Peyer's patch (tissue), 4 donors: ENCODE measurements around the gene CCDC152. TPM values are rescaled to one million over a fixed set of nuclear protein-coding genes. Genes with fewer than 3 reads are reported as not detected.

ENCODE experiments used
- DNase-seq, 3 donors: peaks; one replicate each; pipeline ENCODE4 v3.0.0-alpha.2; 2017 to 2019
- H3K27ac ChIP-seq, 4 donors: fragments of 200-600 bp; sonication (generic); one replicate each; pipeline ENCODE4 v1.5.1; 2016 to 2019
- H3K27me3 ChIP-seq, 2 donors: fragments of 200-600 bp; sonication (generic); one replicate each; pipeline ENCODE4 v1.5.1; 2019
- H3K36me3 ChIP-seq, 3 donors: fragments of 200-600 bp; sonication (generic); one replicate each; pipeline ENCODE4 v1.5.1; 2016 to 2019
- H3K4me1 ChIP-seq, 4 donors: fragments of 200-600 bp; sonication (generic); one replicate each; pipeline ENCODE4 v1.5.1; 2016 to 2019
- H3K4me3 ChIP-seq, 4 donors: fragments of 200-600 bp; sonication (generic); 1 replicate in 3 of 4; 2 replicates in 1 of 4; pipeline ENCODE4 v1.5.1; 2016 to 2019; ENCODE audit warnings: mild to moderate bottlenecking in 1 of 4
- H3K9me3 ChIP-seq, 4 donors: fragments of 200-600 bp; sonication (generic); one replicate each; pipeline ENCODE4 v1.5.1; 2016 to 2019; ENCODE audit warnings: mild to moderate bottlenecking in 1 of 4
- POLR2A ChIP-seq, 2 donors: fragments of 450-650 bp; IDR thresholded peaks; one replicate each; pipeline ENCODE4 v1.5.1; 2017; ENCODE audit warnings: antibody characterized with exemption in 2 of 2, mild to moderate bottlenecking in 2 of 2, moderate library complexity in 2 of 2
- total RNA-seq, 4 donors: library from RNA; depleted of rRNA; stranded (reverse); fragments of >200 nt; gene quantifications; one replicate each; pipeline ENCODE4 v1.1.0, GENCODE V29; 2016
- TF ChIP-seq, protein P1 (sequence below), 6 experiments: fragments of 450-650 bp in 4 of 6; fragments of 200-600 bp in 2 of 6; sonication (generic) in 1 of 6; IDR thresholded peaks; one replicate each; pipeline ENCODE4 v1.5.1; 2017 to 2019; ENCODE audit warnings: antibody characterized with exemption in 6 of 6, mild to moderate bottlenecking in 3 of 6, moderate library complexity in 1 of 6

CCDC152 gene, protein sequence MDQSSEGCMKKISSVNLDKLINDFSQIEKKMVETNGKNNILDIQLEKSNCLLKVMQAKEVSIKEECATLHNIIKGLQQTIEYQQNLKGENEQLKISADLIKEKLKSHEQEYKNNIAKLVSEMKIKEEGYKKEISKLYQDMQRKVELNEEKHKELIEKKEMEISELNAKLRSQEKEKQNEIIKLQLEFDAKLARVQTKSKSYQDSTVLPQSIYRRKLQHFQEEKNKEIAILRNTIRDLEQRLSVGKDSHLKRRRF
- total RNA-seq, result under 1 TPM in 1 of 4 donors, not detected in 3; 0.40 TPM

DNA sequence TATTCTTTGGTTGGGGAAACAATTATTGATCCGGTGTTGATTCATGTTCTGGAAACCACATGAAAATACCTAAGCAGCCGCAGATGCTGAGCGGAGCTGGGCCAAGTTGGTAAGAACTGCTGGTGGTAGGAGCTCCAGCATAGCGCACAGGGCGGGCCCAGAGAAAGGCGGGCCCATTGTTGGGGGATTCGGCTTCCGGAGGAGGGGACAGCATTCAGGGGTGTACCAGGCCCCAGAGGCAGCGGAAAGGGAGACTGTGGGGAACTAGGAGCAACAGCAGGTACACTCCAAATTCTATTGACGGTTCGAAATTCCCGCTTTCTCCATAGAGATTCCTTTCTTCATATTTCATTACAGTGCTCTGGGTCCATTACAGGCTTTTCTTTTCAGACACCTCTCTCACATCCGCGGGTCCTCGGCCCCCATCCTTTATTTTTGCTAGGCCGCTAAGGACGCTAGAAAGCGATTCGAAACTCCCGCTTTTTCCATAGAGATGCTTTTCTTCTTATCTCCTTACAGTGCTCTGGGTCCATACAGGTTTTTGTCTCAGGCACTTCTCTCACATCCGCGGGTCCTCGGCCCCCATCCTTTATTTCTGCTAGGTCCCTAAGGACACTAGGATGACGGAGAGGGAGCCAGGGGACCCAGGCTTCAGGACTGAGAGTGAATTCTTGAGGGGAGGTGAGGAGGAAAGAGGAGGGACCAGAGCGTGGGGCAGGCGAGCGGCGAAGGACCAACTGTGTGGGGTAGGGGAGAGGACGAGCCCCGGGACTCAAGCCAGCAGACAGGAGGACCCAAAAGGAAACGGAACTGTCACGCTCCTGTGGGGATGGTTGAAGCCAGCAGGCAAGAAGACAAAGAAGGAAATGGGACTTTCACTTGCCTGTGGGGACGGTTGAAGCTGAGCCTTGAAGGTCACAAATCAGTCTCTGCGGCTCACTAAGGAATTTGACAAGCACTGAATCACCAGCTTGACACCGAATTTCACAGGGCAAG lies at the start of gene CCDC152:
Gene CCDC152, plus strand, starts transcription at position 213 of the 996 bp plus-strand sequence. CDS start 2,304 bp downstream, outside the sequence.
- Histone ChIP-seq H3K27ac (no peak within 1 kb of the TSS), H3K9me3 (no peaks in the 10 kb centered on the region), H3K36me3 (no peaks in the 10 kb centered on the region), H3K4me1 (no peaks in the 10 kb centered on the region), H3K27me3 (no peaks in the 10 kb centered on the region), H3K4me3 (peak within 1 kb of the TSS in 3 of 4 donors; percentile 1 to 25 (median 13))
- peak in 1 of 3 donors; percentile 43 for DNase-seq
- TF ChIP-seq, protein P1, sequence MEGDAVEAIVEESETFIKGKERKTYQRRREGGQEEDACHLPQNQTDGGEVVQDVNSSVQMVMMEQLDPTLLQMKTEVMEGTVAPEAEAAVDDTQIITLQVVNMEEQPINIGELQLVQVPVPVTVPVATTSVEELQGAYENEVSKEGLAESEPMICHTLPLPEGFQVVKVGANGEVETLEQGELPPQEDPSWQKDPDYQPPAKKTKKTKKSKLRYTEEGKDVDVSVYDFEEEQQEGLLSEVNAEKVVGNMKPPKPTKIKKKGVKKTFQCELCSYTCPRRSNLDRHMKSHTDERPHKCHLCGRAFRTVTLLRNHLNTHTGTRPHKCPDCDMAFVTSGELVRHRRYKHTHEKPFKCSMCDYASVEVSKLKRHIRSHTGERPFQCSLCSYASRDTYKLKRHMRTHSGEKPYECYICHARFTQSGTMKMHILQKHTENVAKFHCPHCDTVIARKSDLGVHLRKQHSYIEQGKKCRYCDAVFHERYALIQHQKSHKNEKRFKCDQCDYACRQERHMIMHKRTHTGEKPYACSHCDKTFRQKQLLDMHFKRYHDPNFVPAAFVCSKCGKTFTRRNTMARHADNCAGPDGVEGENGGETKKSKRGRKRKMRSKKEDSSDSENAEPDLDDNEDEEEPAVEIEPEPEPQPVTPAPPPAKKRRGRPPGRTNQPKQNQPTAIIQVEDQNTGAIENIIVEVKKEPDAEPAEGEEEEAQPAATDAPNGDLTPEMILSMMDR (IDR thresholded peaks at IDR 0.05), result no peak
- TF ChIP-seq POLR2A (IDR thresholded peaks at IDR 0.05), result no peak

DNA sequence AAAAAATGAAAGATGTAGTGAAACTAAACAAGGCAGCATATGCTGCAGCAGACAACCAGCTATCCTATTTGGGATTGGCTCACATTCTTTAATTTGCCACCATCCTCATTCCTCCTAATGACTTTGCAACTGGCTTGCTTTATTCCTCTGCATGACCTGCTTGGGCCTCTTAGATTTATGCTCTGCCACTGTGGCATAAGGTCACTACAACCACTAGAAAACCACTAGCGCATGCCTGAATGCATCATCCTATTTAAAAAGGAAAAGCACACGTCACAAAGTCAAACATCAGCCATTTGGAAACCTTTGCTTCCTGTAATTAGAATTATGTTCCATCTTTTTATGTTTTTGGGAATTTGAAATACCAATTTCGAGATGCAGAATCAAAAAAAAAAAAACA lies 40.8 kb upstream of the CCDC152 start:
- Histone ChIP-seq H3K4me1 (no peaks in the 10 kb centered on the region), H3K4me3 (no peak overlapping the region), H3K36me3 (no peaks in the 10 kb centered on the region), H3K9me3 (no peaks in the 10 kb centered on the region), H3K27ac (no peak overlapping the region), H3K27me3 (no peaks in the 10 kb centered on the region)
- DNase-seq, result no peak
- TF ChIP-seq, protein P1 (IDR thresholded peaks at IDR 0.05), result no peak
- no peak for TF ChIP-seq POLR2A (IDR thresholded peaks at IDR 0.05)

DNA sequence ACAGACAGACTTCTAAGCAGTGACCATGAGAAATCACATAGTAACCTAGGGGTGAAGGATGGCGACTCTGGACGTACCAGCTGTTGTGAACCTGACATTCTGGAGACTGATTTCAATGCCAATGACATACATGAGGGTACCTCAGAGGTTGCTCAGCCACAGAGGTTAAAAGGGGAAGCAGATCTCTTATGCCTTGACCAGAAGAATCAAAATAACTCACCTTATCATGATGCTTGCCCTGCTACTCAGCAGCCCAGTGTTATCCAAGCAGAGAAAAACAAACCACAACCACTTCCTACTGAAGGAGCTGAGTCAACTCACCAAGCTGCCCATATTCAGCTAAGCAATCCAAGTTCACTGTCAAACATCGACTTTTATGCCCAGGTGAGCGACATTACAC lies 38.0 kb upstream of the CCDC152 start:
- no peak for TF ChIP-seq POLR2A (IDR thresholded peaks at IDR 0.05)
- TF ChIP-seq, protein P1 (IDR thresholded peaks at IDR 0.05), result no peak
- Histone ChIP-seq H3K27me3 (no peaks in the 10 kb centered on the region), H3K27ac (no peak overlapping the region), H3K4me1 (no peaks in the 10 kb centered on the region), H3K9me3 (no peaks in the 10 kb centered on the region), H3K36me3 (no peaks in the 10 kb centered on the region), H3K4me3 (no peak overlapping the region)
- no peak for DNase-seq

DNA sequence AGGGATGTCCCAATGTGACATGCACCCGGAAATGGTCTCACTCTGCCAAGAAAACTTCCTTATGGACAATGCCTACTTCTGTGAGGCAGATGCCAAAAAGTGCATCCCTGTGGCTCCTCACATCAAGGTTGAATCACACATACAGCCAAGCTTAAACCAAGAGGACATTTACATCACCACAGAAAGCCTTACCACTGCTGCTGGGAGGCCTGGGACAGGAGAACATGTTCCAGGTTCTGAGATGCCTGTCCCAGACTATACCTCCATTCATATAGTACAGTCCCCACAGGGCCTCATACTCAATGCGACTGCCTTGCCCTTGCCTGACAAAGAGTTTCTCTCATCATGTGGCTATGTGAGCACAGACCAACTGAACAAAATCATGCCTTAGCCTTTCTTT lies 37.6 kb upstream of the CCDC152 start:
- Histone ChIP-seq H3K27ac (no peak overlapping the region), H3K4me3 (no peak overlapping the region), H3K36me3 (no peaks in the 10 kb centered on the region), H3K9me3 (no peaks in the 10 kb centered on the region), H3K4me1 (no peaks in the 10 kb centered on the region), H3K27me3 (no peaks in the 10 kb centered on the region)
- no peak for TF ChIP-seq POLR2A (IDR thresholded peaks at IDR 0.05)
- TF ChIP-seq, protein P1 (IDR thresholded peaks at IDR 0.05), result no peak
- no peak for DNase-seq

DNA sequence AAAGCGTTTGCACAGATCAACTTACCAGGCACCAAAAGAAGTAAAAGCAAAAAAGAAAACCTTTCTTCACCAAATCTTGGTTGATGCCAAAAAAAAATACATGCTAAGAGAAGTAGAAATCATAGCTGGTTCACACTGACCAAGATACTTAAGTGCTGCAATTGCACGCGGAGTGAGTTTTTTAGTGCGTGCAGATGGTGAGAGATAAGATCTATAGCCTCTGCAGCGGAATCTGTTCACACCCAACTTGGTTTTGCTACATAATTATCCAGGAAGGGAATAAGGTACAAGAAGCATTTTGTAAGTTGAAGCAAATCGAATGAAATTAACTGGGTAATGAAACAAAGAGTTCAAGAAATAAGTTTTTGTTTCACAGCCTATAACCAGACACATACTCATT lies 36.4 kb upstream of the CCDC152 start:
- Histone ChIP-seq H3K27ac (no peak overlapping the region), H3K4me1 (no peaks in the 10 kb centered on the region), H3K9me3 (no peaks in the 10 kb centered on the region), H3K27me3 (no peaks in the 10 kb centered on the region), H3K36me3 (no peaks in the 10 kb centered on the region), H3K4me3 (no peak overlapping the region)
- no peak for DNase-seq
- TF ChIP-seq, protein P1 (IDR thresholded peaks at IDR 0.05), result no peak
- no peak for TF ChIP-seq POLR2A (IDR thresholded peaks at IDR 0.05)
